GM10248 (cell line): ENCODE measurements around the gene SWI5.

Experiments
- CTCF ChIA-PET: fragments of 300-600 bp; sonication (Branson Sonifier 250); formaldehyde crosslinking; extraction: SDS; loops from one replicate; lab custom pipeline; 2021; ENCODE audit warnings: antibody characterized with exemption; lab: Yijun Ruan, JAX
- POLR2A ChIA-PET: fragments of 350-650 bp; sonication (Branson Sonifier 250); formaldehyde crosslinking; extraction: SDS; loops from one replicate; lab custom pipeline; 2020; ENCODE audit warnings: antibody characterized with exemption; lab: Yijun Ruan, JAX
- DNase-seq: peaks from one replicate; pipeline ENCODE4 v3.0.0; 2012; ENCODE audit errors: extremely low spot score
- TF ChIP-seq, protein P1 (sequence below): IDR thresholded peaks from 2 replicates; pipeline ENCODE4 v1.5.1; 2012; ENCODE audit warnings: mild to moderate bottlenecking, low read depth; ENCODE audit errors: extremely low read depth, missing control alignments, control extremely low read depth

Gene SWI5

DNA sequence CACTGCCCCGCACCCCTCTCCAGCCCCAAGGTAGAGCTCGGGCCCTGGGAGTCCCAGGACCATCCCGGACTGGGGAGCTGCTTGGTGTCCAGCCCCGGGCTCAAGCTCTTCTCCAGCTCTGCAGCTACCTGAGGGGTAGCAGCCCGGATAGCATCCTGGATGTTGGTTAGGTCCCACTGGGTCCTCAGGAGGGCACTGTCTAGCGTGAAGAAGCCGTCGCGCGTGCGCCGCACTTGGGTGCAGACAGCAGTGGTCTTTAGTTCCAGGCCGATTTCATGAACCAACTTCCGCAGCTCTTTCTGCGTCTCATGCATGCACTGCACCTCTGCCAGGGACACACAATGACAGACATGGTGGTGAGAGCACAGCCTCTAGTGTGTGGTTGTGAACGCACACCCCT lies 33.5 kb downstream of the SWI5 start:
- POLR2A ChIA-PET, result interaction anchor here (0.5 to 0.7 kb wide), 2 partner anchors 65 to 466 kb away, joined by 3 read pairs; no protein-coding TSS in a partner anchor
- CTCF ChIA-PET, result interaction anchor here (1.4 to 5.1 kb wide), 3 partner anchors 13 to 32 kb away, joined by 3 to 31 read pairs (median 6); no protein-coding TSS in a partner anchor
- TF ChIP-seq, protein P1, sequence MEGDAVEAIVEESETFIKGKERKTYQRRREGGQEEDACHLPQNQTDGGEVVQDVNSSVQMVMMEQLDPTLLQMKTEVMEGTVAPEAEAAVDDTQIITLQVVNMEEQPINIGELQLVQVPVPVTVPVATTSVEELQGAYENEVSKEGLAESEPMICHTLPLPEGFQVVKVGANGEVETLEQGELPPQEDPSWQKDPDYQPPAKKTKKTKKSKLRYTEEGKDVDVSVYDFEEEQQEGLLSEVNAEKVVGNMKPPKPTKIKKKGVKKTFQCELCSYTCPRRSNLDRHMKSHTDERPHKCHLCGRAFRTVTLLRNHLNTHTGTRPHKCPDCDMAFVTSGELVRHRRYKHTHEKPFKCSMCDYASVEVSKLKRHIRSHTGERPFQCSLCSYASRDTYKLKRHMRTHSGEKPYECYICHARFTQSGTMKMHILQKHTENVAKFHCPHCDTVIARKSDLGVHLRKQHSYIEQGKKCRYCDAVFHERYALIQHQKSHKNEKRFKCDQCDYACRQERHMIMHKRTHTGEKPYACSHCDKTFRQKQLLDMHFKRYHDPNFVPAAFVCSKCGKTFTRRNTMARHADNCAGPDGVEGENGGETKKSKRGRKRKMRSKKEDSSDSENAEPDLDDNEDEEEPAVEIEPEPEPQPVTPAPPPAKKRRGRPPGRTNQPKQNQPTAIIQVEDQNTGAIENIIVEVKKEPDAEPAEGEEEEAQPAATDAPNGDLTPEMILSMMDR, result no peak
- DNase-seq, result no peak

DNA sequence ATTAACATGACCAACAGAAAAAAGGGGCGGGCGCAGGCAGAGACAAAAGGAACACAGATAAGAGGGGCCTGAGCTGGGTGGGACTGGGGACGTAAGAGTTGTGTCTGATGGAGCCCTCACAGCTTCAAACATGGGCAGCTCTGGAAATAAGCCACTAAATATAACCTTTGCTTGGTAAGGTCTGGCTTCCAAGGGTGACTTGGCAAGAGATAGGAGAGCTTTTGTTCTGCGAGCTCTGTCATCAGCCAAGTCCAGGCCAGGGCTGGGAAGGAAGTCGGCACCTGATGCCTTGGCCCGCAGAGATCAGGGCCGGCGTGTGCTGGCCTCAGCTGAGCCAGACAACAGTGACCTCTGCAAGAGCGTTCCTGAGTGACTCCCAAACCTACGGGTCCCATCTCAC lies 34.4 kb downstream of the SWI5 start:
- ChIA-PET POLR2A (no interaction called here), CTCF (interaction anchor here (1.2 to 5.1 kb wide), 4 partner anchors 14 to 120 kb away, joined by 3 to 31 read pairs (median 4); no protein-coding TSS in a partner anchor)
- no peak for DNase-seq
- TF ChIP-seq, protein P1, result no peak

DNA sequence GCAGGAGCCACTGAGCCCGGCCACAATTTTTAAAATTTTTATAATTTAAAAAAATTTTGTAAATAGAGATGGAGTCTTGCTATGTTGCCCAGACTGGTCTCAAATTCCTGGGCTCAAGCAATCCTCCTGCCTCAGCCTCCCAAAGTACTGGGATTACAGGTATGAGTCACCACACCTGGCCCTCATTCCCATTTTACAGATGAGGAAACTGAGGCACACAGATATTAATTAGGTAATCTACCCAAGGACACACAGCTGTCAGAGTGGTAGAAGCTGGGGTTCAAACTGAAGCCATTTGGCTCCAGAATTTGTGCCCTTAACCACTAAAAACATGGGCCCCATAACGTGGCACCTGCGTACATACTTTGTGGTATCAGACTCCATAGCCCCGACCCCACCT lies 38.6 kb downstream of the SWI5 start:
- ChIA-PET POLR2A (interaction anchor here (0.6 kb wide), 1 partner anchor 13 kb away, joined by 5 read pairs; no protein-coding TSS in a partner anchor), CTCF (interaction anchor here (1.1 to 2.2 kb wide), 3 partner anchors 19 to 27 kb away, joined by 3 to 8 read pairs (median 5); no protein-coding TSS in a partner anchor)
- DNase-seq, result no peak
- TF ChIP-seq, protein P1, result no peak

DNA sequence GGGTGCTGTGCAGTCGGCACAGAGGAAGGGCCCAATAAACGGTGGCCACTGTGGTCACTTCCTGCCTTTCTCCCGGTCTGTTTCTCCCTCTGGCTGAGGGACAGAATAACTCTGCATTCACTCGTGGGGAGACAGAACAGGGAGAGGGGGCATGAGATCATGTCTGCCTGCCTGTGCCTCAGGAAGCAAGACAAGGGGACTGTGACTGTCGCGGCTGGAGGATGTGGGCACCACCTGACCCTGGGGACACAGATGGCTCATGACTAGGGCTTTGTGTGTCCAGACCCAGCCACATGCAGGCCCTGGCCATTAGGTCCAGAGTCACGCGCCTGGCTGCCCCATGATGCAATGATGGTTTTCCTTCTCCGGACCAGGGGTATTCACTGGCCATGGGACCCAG lies 40.3 kb downstream of the SWI5 start:
- POLR2A ChIA-PET, result no interaction called here
- TF ChIP-seq, protein P1, result no peak
- CTCF ChIA-PET, result interaction anchor here (1.8 to 2.3 kb wide), 3 partner anchors 12 to 46 kb away, joined by 5 to 7 read pairs (median 6); no protein-coding TSS in a partner anchor

DNA sequence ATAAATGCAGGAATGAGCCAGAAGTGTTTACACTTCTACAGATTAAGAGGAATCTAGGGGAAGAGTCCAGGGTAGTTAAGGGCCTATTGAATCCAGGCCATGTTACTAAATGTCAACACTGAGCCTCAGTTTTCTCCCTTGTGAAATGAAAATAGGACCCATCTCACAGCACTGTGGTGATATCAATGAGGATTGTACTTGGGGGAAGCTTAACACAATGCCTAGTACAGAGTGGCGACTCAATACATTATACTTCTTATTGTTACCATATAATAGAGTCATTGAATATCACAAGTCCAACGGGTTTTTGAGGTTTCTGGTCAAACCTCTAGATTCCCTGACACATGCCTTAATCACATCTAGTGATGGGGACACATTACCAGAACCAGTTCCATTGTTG lies 41.6 kb downstream of the SWI5 start:
- TF ChIP-seq, protein P1, result no peak
- ChIA-PET POLR2A (no interaction called here), CTCF (interaction anchor here (1.2 to 2.3 kb wide), 3 partner anchors 13 to 44 kb away, joined by 3 to 7 read pairs (median 6); no protein-coding TSS in a partner anchor)
- DNase-seq, result no peak

More for the DNA sequence above, 40.3 kb downstream of the SWI5 start:
- no peak for DNase-seq

DNA sequence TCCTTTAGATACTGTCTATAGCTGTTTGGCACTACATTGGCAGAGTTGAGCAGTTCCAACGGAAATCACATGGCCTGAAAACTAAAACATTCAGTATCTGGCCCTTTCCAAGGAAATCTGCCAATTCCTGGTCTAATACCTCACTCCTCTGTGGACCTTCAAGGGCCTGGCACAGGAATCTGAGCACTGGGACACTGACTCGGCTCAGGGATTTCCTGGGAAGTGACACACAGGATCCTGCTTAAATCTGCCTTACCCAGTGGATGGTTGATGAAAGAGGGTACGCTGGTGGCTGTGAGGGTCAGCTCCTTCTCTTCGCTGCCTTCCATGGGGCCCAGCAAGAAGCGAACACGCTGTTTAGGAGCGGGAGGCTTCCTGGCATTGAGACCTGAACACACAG lies 45.3 kb downstream of the SWI5 start:
- TF ChIP-seq, protein P1, result no peak
- ChIA-PET CTCF (interaction anchor here (0.8 to 1.5 kb wide), 6 partner anchors 9 to 196 kb away, joined by 3 to 5 read pairs (median 4); no protein-coding TSS in a partner anchor), POLR2A (interaction anchor here (0.9 kb wide), 1 partner anchor 45 kb away, joined by 3 read pairs; the partner anchor contains the start of genes GOLGA2 and SWI5)
- DNase-seq, result no peak
